Measurements from ENCODE around the gene SEC24A.
"Not testable (repeated sequence)": the region's sequence is repeated elsewhere in the genome, so short reads cannot be mapped to it uniquely, and the experiment has no call there.

Gene SEC24A

DNA sequence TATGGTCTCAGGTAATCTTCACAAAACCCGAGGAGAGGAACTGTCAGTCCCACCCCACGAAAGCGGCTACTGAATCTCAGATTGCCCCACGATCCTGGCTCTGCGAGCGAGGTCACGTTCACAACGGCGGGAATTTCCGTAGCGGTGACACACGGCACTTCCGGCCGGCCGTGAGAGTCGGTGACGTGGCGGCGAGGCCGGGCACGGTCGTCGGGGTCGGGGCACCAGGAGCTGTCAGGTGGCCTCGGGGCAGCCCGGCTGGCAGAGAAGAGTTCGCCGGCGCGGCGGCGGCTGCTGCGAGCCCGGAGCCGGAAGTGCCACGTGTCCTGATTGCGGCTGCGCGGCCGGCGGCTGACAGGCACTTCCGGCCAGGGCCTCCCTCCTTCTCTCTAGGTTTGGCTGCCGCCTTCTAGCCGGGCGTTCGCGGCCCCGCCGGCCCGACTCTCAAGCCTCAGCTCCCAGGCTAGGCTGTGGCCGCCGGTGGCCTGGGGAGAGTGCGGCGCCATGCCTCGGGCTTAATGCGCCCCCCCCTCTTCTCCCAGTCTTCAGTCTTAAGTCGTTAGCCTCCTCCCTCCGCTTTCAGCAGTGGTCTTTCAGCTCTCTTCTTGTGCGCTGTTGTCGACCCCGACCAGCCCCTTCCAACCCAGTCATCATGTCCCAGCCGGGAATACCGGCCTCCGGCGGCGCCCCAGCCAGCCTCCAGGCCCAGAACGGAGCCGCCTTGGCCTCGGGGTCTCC, at the start of gene SEC24A:
TSS of gene SEC24A (plus strand) at position 361 of the 738 bp plus-strand sequence. CDS start at position 653, 292 bp downstream.
- TF ChIP-seq, protein P1, sequence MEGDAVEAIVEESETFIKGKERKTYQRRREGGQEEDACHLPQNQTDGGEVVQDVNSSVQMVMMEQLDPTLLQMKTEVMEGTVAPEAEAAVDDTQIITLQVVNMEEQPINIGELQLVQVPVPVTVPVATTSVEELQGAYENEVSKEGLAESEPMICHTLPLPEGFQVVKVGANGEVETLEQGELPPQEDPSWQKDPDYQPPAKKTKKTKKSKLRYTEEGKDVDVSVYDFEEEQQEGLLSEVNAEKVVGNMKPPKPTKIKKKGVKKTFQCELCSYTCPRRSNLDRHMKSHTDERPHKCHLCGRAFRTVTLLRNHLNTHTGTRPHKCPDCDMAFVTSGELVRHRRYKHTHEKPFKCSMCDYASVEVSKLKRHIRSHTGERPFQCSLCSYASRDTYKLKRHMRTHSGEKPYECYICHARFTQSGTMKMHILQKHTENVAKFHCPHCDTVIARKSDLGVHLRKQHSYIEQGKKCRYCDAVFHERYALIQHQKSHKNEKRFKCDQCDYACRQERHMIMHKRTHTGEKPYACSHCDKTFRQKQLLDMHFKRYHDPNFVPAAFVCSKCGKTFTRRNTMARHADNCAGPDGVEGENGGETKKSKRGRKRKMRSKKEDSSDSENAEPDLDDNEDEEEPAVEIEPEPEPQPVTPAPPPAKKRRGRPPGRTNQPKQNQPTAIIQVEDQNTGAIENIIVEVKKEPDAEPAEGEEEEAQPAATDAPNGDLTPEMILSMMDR (IDR thresholded peaks at IDR 0.05; ENCODE audit: borderline replicate concordance, insufficient read depth, low read depth, low read length): no peak
- peak within 1 kb of the TSS; percentile 98 for H3K4me3 ChIP-seq (ENCODE audit: low read depth, low read length)

DNA sequence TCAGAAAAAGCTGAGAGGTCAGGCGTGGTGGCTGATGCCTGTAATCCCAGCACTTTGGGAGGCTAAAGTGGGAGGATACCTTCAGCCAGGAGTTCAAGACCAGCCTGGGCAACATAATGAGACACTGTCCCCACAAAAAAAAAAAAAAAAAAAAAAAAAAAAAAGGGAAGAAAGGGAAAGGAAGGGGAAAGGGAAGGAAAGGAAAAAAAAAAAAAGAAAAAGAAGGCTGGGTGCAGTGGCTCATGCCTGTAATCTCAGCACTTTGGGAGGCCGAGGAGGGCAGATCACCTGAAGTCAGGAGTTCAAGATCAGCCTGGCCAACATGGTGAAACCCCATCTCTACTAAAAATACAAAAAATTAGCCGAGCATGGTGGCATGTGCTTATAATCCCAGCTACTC, 48.8 kb upstream of the SEC24A start:
- not testable (repeated sequence) for H3K4me3 ChIP-seq (ENCODE audit: low read depth, low read length)

DNA sequence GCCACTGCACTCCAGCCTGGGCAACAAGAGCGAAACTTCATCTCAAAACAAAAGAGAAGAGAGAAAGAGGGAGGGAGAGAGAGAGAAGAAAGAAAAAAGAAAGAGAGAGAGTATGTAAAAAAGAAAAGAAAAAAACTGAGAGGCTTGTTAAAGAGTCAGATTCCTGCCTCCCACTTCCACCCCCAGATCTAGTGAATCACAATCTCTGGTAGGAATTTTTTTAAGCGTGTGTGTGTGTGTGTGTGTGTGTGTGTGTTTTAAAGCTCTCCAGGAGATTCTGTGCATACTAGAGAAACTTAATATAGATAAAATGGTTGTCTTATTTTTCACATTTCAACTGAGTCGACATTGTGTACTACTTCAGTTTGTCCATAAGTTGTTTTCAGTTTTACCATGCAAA, 48.0 kb upstream of the SEC24A start:
- TF ChIP-seq, protein P1 (IDR thresholded peaks at IDR 0.05; ENCODE audit: borderline replicate concordance, insufficient read depth, low read depth, low read length): no peak

DNA sequence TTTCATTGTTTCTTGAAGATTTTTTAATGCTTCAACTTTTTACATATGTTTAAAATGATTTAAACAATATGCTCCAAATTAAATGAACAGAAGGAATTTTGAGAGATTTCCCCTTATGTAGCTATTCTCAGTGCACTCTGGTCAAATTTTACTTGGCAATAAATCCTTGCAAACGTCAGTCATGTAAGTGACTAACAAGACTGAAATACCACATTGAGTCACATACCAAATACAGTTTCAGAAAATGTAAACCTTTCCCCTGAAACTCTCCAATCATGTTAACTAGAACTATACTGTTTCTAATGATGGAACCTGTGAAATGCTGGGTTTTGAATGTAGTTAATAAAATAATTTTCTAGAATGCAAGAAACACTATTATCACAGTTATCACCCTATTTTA, 45.5 kb upstream of the SEC24A start:
- TF ChIP-seq, protein P1 (IDR thresholded peaks at IDR 0.05; ENCODE audit: borderline replicate concordance, insufficient read depth, low read depth, low read length): no peak
- no peak overlapping the region for H3K4me3 ChIP-seq (ENCODE audit: low read depth, low read length)

More for the DNA sequence above, 48.0 kb upstream of the SEC24A start:
- H3K4me3 ChIP-seq (ENCODE audit: low read depth, low read length): no peak overlapping the region

DNA sequence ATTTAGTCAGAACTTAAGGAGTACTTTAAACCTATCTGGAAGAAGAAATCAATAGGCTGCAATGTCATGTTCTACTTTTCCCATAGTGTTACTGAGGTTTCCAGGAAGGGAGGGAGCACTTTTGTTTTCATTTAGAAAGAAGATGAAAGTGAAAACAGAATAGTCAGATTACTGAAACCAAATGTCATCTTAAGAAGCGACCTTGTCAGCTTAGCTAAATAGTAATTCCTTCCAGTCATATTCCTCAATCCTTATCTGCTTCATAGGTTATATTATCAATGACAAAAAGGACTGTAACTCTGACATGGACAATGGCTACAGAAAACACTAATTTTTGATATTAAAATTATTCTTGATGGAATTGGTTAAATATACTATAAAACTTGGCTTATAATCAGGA, 43.7 kb upstream of the SEC24A start:
- TF ChIP-seq, protein P1 (IDR thresholded peaks at IDR 0.05; ENCODE audit: borderline replicate concordance, insufficient read depth, low read depth, low read length): no peak
- no peak overlapping the region for H3K4me3 ChIP-seq (ENCODE audit: low read depth, low read length)

DNA sequence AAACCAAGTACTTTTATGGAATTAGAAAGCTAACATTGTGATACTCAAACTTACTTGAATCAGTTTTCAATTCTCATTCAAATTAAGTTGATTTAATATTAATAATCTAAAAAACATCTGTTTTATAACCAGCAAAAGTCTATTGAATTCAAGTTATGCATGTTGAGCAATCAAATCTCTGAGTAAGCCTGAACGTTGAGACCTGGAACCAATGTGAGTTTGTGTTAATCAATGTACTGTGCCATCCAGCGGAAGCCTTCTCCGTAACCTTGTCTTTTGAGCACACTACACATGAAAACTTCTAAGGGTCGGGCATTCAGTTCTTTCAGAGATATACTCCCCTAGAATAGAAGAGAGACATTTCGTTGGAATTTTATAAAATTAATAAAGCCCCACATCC, 41.9 kb upstream of the SEC24A start:
- H3K4me3 ChIP-seq (ENCODE audit: low read depth, low read length): no peak overlapping the region
- TF ChIP-seq, protein P1 (IDR thresholded peaks at IDR 0.05; ENCODE audit: borderline replicate concordance, insufficient read depth, low read depth, low read length): no peak

DNA sequence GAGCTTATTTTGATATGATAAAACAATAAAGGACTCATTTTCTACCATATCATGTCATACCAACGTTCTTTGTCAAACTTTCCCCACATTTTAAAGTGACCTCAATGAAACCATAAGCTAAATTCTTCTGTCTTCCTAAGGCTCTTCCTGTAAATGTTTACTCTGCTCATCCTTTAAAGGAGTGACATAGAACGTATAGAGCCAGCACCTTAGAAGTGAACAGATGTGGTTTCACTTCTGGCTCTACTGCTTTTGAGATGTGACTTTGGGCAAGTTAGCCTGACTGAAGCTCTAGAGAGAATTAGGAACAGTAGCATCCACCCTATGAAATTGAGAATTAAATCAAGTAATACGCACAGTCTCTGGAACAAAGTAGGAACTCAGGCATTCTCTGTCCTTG, 40.0 kb upstream of the SEC24A start:
- TF ChIP-seq, protein P1 (IDR thresholded peaks at IDR 0.05; ENCODE audit: borderline replicate concordance, insufficient read depth, low read depth, low read length): no peak
- H3K4me3 ChIP-seq (ENCODE audit: low read depth, low read length): no peak overlapping the region
